ENCODE measurements around the gene CD247.

The CD247 gene

DNA sequence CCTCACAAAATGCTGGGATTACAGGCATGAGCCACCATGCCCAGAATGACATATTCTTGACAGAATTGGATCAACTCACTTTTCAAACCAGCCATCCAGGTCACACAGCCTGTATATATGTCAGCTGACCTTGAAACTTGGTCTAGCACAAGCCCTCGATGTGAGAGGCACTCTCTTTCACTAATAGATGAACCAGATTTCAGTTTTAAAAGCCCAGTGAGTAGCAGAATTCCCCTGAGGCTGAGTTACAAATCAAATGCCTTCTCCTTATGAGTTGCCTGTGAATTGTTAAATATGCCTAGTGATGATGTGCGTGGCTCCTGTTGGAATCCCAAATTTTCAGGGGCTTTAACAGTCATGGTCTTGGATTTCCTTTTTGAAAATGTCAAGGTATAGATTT is 88.7 kb downstream of the CD247 start:
- Mint-ChIP-seq H3K36me3 (ENCODE audit: low read depth) (no peaks in the 10 kb centered on the region), H3K4me3 (no peak overlapping the region), H3K9me3 (no peaks in the 10 kb centered on the region), H3K27me3 (ENCODE audit: low read depth) (peaks cover 12% of the 10 kb centered on the region), H3K4me1 (peaks cover 7% of the 10 kb centered on the region), H3K27ac (no peak overlapping the region)
- TF ChIP-seq, protein P1, sequence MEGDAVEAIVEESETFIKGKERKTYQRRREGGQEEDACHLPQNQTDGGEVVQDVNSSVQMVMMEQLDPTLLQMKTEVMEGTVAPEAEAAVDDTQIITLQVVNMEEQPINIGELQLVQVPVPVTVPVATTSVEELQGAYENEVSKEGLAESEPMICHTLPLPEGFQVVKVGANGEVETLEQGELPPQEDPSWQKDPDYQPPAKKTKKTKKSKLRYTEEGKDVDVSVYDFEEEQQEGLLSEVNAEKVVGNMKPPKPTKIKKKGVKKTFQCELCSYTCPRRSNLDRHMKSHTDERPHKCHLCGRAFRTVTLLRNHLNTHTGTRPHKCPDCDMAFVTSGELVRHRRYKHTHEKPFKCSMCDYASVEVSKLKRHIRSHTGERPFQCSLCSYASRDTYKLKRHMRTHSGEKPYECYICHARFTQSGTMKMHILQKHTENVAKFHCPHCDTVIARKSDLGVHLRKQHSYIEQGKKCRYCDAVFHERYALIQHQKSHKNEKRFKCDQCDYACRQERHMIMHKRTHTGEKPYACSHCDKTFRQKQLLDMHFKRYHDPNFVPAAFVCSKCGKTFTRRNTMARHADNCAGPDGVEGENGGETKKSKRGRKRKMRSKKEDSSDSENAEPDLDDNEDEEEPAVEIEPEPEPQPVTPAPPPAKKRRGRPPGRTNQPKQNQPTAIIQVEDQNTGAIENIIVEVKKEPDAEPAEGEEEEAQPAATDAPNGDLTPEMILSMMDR (IDR thresholded peaks at IDR 0.05; ENCODE audit: unreplicated experiment in 3 of 3): no peak

DNA sequence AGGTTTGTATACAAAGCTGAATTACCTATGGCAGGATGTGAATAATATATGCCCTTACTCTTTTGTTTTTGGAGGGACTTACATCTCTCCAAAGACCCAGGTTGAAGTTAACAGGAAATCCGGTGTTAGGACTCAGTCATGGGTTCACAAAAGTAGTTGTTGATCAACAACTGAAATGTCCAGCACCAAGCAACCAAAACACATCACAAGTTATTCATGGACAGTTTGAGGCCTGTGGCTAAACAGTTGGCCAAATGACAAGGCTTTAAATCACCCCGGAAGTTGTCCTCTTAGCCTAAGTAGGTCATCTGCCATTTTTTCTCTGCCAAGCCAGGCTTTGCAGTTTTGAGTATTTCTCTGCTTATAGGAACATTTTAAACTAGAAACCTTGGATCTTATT is 89.9 kb downstream of the CD247 start:
- Mint-ChIP-seq H3K27ac (no peak overlapping the region), H3K36me3 (ENCODE audit: low read depth) (peaks cover 3% of the 10 kb centered on the region), H3K4me1 (peaks cover 7% of the 10 kb centered on the region), H3K27me3 (ENCODE audit: low read depth) (peaks cover 6% of the 10 kb centered on the region), H3K9me3 (no peaks in the 10 kb centered on the region), H3K4me3 (no peak overlapping the region)
- TF ChIP-seq, protein P1 (IDR thresholded peaks at IDR 0.05; ENCODE audit: unreplicated experiment in 3 of 3): no peak

DNA sequence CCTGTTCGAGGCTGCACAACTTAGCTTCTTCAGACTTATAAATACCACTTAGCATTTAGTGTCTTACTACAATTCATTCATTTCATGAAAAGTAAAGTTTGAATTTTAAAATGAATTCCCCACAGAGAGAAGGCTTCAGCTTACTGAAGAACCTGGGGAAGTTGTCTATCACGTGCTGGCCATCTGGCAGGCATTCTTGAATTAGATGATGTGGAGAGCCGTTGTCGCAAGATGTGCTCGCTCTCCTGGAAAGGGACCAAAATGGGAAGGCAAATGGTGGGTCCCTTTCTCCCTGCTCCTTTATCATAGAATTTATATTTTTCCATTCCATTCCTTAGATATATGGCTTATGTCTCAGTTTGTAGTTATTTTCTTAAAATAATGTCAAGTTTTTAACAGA is 90.5 kb downstream of the CD247 start:
- peaks cover 3% of the 10 kb centered on the region for H3K36me3 Mint-ChIP-seq (ENCODE audit: low read depth)
- peaks cover 6% of the 10 kb centered on the region for H3K27me3 Mint-ChIP-seq (ENCODE audit: low read depth)
- H3K4me1 Mint-ChIP-seq: peaks cover 7% of the 10 kb centered on the region
- TF ChIP-seq, protein P1 (IDR thresholded peaks at IDR 0.05; ENCODE audit: unreplicated experiment in 3 of 3): no peak
- H3K27ac Mint-ChIP-seq: no peak overlapping the region
- H3K9me3 Mint-ChIP-seq: no peaks in the 10 kb centered on the region
- H3K4me3 Mint-ChIP-seq: no peak overlapping the region

DNA sequence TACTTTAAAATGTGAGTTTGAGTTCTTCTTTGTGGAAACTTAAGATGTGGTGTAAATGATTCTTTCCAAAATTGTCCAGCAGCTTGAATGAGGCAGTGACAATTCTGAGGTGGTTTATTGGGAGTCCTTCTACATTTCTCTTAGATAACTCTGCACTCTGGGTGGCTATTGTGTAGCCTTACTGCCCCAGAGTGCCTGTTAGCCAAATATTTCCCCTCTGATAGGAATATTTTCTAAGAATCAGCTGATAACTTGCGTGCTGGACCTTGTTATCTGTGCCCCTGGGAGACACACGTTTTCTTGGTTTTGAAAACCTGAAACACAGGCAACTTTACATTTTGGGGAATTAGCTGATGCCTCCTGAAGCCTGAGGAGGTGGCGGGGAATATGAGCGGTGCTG is 91.6 kb downstream of the CD247 start:
- peaks cover 7% of the 10 kb centered on the region for H3K36me3 Mint-ChIP-seq (ENCODE audit: low read depth)
- TF ChIP-seq, protein P1 (IDR thresholded peaks at IDR 0.05; ENCODE audit: unreplicated experiment in 3 of 3): no peak
- H3K9me3 Mint-ChIP-seq: no peaks in the 10 kb centered on the region
- no peak overlapping the region for H3K27ac Mint-ChIP-seq
- no peak overlapping the region for H3K4me3 Mint-ChIP-seq
- peaks cover 7% of the 10 kb centered on the region for H3K4me1 Mint-ChIP-seq
- H3K27me3 Mint-ChIP-seq (ENCODE audit: low read depth): peaks cover 6% of the 10 kb centered on the region

DNA sequence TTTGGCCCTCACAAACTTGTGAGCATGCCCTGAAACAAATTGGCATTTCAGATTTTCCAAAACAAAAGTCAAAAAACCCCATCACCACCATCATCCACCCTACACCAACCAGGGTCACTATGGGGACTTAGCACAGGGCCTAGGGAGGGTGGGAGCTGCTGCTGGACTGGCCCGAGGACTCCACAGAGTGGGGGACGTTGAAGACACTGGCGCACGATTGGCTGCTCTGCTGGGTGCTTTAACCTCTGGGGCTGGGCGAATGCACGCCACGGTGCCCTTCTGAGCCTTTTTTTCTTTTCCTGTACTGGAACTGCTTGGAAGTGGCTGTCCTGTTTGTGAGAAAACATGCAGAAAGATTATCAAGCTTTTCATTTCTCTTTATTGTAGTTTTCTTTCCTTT is 92.8 kb downstream of the CD247 start:
- Mint-ChIP-seq H3K27ac (no peak overlapping the region), H3K4me1 (no peaks in the 10 kb centered on the region), H3K4me3 (no peak overlapping the region), H3K9me3 (no peaks in the 10 kb centered on the region), H3K27me3 (ENCODE audit: low read depth) (no peaks in the 10 kb centered on the region), H3K36me3 (ENCODE audit: low read depth) (peaks cover 7% of the 10 kb centered on the region)
- TF ChIP-seq, protein P1 (IDR thresholded peaks at IDR 0.05; ENCODE audit: unreplicated experiment in 3 of 3): no peak

DNA sequence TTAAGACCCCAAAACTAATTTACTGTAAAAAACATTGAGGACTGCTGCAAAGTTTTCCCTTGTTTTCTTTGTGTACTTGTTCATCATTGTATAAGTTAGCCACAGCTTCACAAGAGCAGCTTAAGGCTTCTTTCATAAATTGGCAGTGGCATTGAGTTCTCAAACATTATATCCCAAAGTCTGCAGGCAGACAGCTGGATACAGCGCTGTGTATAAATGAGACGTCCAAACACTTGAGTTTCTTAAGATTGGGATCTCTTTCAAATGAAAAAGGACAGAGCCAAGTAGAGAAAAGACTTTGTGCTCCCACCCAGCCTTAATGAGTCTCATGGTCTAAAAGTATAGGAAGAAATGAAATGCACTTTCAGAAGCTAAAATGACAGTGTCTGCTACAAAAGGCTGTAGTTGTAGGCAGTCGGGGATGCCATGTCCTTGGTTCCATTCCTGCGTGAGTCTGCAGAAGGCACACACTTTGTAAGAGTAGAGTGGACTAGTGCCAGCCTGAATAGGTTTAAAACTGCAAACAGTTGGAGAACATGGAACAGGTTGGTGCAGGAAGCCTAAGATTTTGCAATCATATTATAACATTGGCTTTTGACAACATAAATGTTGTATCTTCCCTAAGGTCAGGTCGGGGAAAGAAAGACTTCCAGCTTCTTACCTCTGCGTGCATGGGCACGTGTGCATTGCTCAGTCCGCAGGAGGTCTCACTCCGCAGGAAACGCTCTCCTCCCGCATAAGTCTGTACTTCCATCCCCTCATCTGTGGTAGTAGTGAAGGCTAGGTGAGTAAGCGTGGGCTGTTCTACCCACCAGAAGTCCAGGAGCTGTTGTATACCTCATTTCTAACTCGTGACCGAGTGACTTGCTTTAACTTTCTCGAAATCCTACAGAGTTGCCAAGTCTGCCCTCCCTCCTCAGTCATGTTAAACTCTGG is 94.4 kb downstream of the CD247 start:
- Mint-ChIP-seq H3K9me3 (no peaks in the 10 kb centered on the region), H3K36me3 (ENCODE audit: low read depth) (peaks cover 10% of the 10 kb centered on the region), H3K27ac (no peak overlapping the region), H3K4me3 (no peak overlapping the region), H3K27me3 (ENCODE audit: low read depth) (no peaks in the 10 kb centered on the region), H3K4me1 (no peaks in the 10 kb centered on the region)
- TF ChIP-seq, protein P1 (IDR thresholded peaks at IDR 0.05; ENCODE audit: unreplicated experiment in 3 of 3): no peak
